ENCODE results near the gene TSPAN5.

GRCh38 chr4:98692411-98692810 is 34.0 kb upstream of the TSPAN5 start:
- TF ChIP-seq ZNF596 (tag by site-specific recombination; IDR thresholded peaks at IDR 0.05) (no peak), CTCF (tag by site-specific recombination; IDR thresholded peaks at IDR 0.05) (no peak), ZBTB6 (tag by site-specific recombination; IDR thresholded peaks at IDR 0.05) (no peak), ZNF48 (tag by site-specific recombination; IDR thresholded peaks at IDR 0.05) (no peak), KLF16 (tag by site-specific recombination; IDR thresholded peaks at IDR 0.05) (no peak), ZNF404 (tag by site-specific recombination; IDR thresholded peaks at IDR 0.05) (no peak), ZNF280D (tag by site-specific recombination; IDR thresholded peaks at IDR 0.05) (no peak)

All from HEK293 (cell line).